ENCODE data around the gene GABPA. TPM values are rescaled to one million over a fixed set of nuclear protein-coding genes. Genes with fewer than 3 reads are reported as not detected.
A peak's percentile ranks its signal among the peaks of the same experiment; 100 is the strongest.

GABPA gene
- total RNA-seq, 1 donor from 2014 or later: 30.0 TPM

GRCh38 chr21:25734654-25734903, 193 bp upstream of the GABPA start:
- peaks cover 4% of the 10 kb centered on the region for H3K36me3 Mint-ChIP-seq
- no peak for DNase-seq (ENCODE audit: low spot score in 2 of 2, unreplicated experiment in 2 of 2)
- peak overlapping the region; percentile 100 for H3K4me3 Mint-ChIP-seq
- peak overlapping the region; percentile 100 for H3K27ac Mint-ChIP-seq
- no peak for TF ChIP-seq CTCF (IDR thresholded peaks at IDR 0.05; ENCODE audit: unreplicated experiment)
- H3K27me3 Mint-ChIP-seq (ENCODE audit: low read depth): no peaks in the 10 kb centered on the region
- peaks cover 32% of the 10 kb centered on the region for H3K4me1 Mint-ChIP-seq
- no peaks in the 10 kb centered on the region for H3K9me3 Mint-ChIP-seq

- DNase-seq (ENCODE audit: low spot score in 2 of 2, unreplicated experiment in 2 of 2): no peak
- peaks cover 32% of the 10 kb centered on the region for H3K4me1 Mint-ChIP-seq
Measured at GRCh38 chr21:25735646-25736597, 1.1 kb downstream of the GABPA start.

GRCh38 chr21:25737421-25737820, 2.6 kb downstream of the GABPA start:
- Mint-ChIP-seq H3K4me3 (peak overlapping the region; percentile 89), H3K9me3 (no peaks in the 10 kb centered on the region), H3K36me3 (peaks cover 6% of the 10 kb centered on the region), H3K27me3 (ENCODE audit: low read depth) (no peaks in the 10 kb centered on the region), H3K4me1 (peaks cover 33% of the 10 kb centered on the region), H3K27ac (peak overlapping the region; percentile 98)
- TF ChIP-seq CTCF (IDR thresholded peaks at IDR 0.05; ENCODE audit: unreplicated experiment): no peak
- DNase-seq (ENCODE audit: low spot score in 2 of 2, unreplicated experiment in 2 of 2): no peak

More at GRCh38 chr21:25735646-25736597, 1.1 kb downstream of the GABPA start:
- H3K27ac Mint-ChIP-seq: peak overlapping the region; percentile 98
- no peaks in the 10 kb centered on the region for H3K9me3 Mint-ChIP-seq
- H3K27me3 Mint-ChIP-seq (ENCODE audit: low read depth): no peaks in the 10 kb centered on the region
- peaks cover 1% of the 10 kb centered on the region for H3K36me3 Mint-ChIP-seq
- peak overlapping the region; percentile 100 for H3K4me3 Mint-ChIP-seq
- TF ChIP-seq CTCF (IDR thresholded peaks at IDR 0.05; ENCODE audit: unreplicated experiment): no peak

GRCh38 chr21:25742900-25743299, 8.1 kb downstream of the GABPA start:
- no peaks in the 10 kb centered on the region for H3K9me3 Mint-ChIP-seq
- H3K36me3 Mint-ChIP-seq: peaks cover 19% of the 10 kb centered on the region
- DNase-seq (ENCODE audit: low spot score in 2 of 2, unreplicated experiment in 2 of 2): no peak
- TF ChIP-seq CTCF (IDR thresholded peaks at IDR 0.05; ENCODE audit: unreplicated experiment): no peak
- no peak overlapping the region for H3K4me3 Mint-ChIP-seq
- H3K4me1 Mint-ChIP-seq: peaks cover 8% of the 10 kb centered on the region
- no peak overlapping the region for H3K27ac Mint-ChIP-seq
- no peaks in the 10 kb centered on the region for H3K27me3 Mint-ChIP-seq (ENCODE audit: low read depth)

GRCh38 chr21:25744854-25745253, 10.1 kb downstream of the GABPA start:
- no peak for TF ChIP-seq CTCF (IDR thresholded peaks at IDR 0.05; ENCODE audit: unreplicated experiment)
- H3K4me3 Mint-ChIP-seq: no peak overlapping the region
- DNase-seq (ENCODE audit: low spot score in 2 of 2, unreplicated experiment in 2 of 2): no peak
- H3K9me3 Mint-ChIP-seq: no peaks in the 10 kb centered on the region
- no peak overlapping the region for H3K27ac Mint-ChIP-seq
- no peaks in the 10 kb centered on the region for H3K27me3 Mint-ChIP-seq (ENCODE audit: low read depth)
- peaks cover 28% of the 10 kb centered on the region for H3K36me3 Mint-ChIP-seq
- H3K4me1 Mint-ChIP-seq: peaks cover 2% of the 10 kb centered on the region
